H54 (cell line): ENCODE results near the gene AGTRAP.
A peak's percentile ranks its signal among the peaks of the same experiment; 100 is the strongest.

Experiments used
- DNase-seq: peaks from one replicate; pipeline ENCODE4 v3.0.0; 2011; ENCODE audit warnings: low spot score, mixed read lengths; ENCODE audit not compliant: insufficient read length
- FAIRE-seq: peaks from 3 replicates; lab custom pipeline; 2011; peaks lifted over from hg19 to GRCh38; lab: Jason Lieb, UNC
- POLR2A ChIP-seq: IDR thresholded peaks from 2 replicates; pipeline ENCODE4 v1.6.1; 2011; ENCODE audit warnings: low read depth, mild to moderate bottlenecking, low read length

Gene AGTRAP

GRCh38 chr1:11735531-11735853, 444 bp upstream of the AGTRAP start:
- no peak for TF ChIP-seq POLR2A
- DNase-seq: no peak
- FAIRE-seq: no peak

- TF ChIP-seq POLR2A: no peak
- no peak for FAIRE-seq
- DNase-seq: peak; percentile 26
Observed at GRCh38 chr1:11736746-11737639, 1.1 kb downstream of the AGTRAP start.

- FAIRE-seq (no peak), DNase-seq (no peak)
- TF ChIP-seq POLR2A: no peak
Observed at GRCh38 chr1:11738096-11738495, 2.2 kb downstream of the AGTRAP start.

DNA sequence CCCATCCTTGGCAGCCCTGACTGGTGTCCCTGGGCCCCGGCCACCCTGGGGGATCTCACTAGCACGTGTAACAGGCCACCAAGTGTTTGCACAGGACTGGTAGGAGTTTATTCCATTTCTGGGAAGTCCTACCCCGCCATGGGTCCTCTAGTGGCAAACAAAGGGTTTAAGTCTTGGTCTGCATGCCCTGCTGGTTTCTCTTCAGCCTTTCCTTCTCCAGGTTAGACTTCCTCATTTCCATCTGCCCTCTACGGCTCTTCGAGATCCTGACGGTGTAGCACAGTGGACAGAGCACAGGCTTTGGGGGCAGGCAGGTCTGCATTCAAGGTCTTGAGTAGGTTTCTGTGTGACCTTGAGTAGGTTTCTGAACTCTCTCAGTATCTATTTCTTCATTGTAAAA, 2.8 kb downstream of the AGTRAP start:
- DNase-seq: no peak
- no peak for FAIRE-seq
- no peak for TF ChIP-seq POLR2A

GRCh38 chr1:11740258-11741192, 4.6 kb downstream of the AGTRAP start:
- no peak for TF ChIP-seq POLR2A
- no peak for FAIRE-seq
- DNase-seq: no peak

GRCh38 chr1:11741482-11741881, 5.5 kb downstream of the AGTRAP start:
- DNase-seq (no peak), FAIRE-seq (no peak)
- TF ChIP-seq POLR2A: no peak

DNA sequence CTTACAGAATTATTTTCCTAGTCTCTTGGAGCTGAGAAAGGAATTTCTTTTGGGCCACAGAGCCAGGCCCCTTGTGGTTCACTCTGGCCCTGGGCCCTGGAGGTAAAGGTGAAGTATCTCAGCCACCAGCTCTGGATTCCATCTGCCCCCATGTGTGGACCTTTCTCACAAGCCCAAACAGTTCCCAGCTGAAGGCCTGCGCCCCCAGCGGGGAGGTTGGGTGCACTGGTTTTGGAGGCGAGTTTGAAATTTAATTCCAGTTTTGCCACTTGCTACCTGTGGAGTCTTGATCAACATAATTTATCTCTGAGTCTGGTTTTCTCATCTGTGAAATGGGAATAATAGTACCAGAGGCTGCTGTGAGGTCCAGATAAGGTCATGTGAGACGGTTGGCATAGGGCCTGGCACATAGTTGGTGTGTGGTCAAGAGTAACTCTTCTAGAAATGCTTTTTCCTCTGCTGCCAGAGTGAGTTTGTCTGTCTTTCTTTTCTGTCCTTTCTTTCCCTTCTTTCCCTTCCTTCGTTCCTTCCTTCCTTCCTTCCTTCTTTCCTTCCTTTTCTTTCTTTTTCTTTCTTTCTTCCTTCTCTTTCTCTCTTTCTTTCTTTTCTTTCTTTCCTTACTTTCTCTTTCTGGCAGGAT, 6.1 kb downstream of the AGTRAP start:
- FAIRE-seq (no peak), DNase-seq (no peak)
- TF ChIP-seq POLR2A: no peak

DNA sequence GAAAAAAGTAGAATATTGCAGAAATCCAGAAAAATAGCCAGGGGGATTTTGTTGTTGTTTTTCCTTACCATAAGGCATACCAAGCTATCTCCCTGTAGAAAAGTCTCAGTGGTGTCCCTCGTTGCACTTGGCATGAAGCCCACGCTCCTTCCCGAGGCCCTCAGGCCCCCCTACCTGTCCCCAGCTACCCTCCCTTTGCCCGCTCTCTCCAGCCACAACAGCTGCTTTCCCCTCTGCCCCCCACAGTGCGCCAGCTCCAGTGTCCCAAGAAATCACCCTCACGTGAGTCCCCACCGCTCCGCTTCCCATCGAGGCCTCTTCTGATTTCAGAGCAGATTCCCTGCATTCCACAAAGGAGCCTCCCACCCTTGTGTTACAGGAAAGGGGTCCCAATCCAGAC, 8.4 kb downstream of the AGTRAP start:
- DNase-seq (no peak), FAIRE-seq (no peak)
- TF ChIP-seq POLR2A: no peak

- DNase-seq: no peak
Observed at GRCh38 chr1:11746092-11746491, 10.2 kb downstream of the AGTRAP start.

DNA sequence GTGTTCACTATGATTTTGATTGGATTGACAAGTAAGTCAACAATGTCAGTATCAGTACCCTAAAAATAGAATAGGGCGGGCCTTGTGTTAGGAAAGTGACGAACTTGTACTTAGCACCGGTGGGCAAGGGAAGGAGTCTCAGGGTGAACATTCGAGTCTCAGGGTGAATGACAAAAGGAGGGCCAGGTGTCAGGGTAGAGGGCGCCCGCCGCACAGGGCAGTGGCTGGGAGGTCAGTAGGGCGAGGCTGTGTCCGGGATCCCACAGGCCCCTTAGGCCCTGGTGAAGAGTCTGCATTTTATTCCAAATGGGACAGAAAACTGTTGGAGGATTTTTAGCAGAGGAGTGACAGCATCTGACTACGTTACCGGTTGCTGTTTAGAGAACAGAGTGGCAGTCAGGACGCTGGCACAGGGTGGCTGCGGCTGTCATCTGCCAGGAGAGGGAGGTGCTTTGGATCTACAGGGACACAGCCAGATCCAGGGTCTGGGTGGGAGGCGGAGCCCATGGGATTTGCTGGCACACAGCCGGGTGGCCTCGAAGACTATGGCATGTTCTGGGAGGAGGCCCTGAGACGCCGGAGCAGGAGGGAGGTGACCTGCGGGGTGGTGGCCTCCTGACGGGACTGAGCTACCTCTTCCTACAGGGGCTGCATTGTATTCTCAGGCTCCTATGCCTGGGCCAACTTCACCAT, 11.0 kb downstream of the AGTRAP start:
- TF ChIP-seq POLR2A: no peak
- no peak for DNase-seq
- FAIRE-seq: no peak

More at GRCh38 chr1:11746092-11746491, 10.2 kb downstream of the AGTRAP start:
- no peak for TF ChIP-seq POLR2A
- FAIRE-seq: peak; percentile 11

GRCh38 chr1:11748294-11749202, 12.6 kb downstream of the AGTRAP start:
- no peak for DNase-seq
- no peak for TF ChIP-seq POLR2A
- no peak for FAIRE-seq

- FAIRE-seq (no peak), DNase-seq (peak; percentile 76)
- no peak for TF ChIP-seq POLR2A
Observed at GRCh38 chr1:11749203-11749689, 13.3 kb downstream of the AGTRAP start.
